NCI-H526 treated with DMSO at 0.1 percent for 48 hours (cell line): ENCODE data around the gene MBD4.
A peak's percentile ranks its signal among the peaks of the same experiment; 100 is the strongest.

Experiments
- DNase-seq: peaks from one replicate; lab custom pipeline; 2025; lab: John Stamatoyannopoulos, UW

Gene MBD4

GRCh38 chr3:129463094-129463493 lies 23.3 kb upstream of the MBD4 start:
- no peak for DNase-seq

GRCh38 chr3:129462361-129462968 lies 22.7 kb upstream of the MBD4 start:
- no peak for DNase-seq

DNA sequence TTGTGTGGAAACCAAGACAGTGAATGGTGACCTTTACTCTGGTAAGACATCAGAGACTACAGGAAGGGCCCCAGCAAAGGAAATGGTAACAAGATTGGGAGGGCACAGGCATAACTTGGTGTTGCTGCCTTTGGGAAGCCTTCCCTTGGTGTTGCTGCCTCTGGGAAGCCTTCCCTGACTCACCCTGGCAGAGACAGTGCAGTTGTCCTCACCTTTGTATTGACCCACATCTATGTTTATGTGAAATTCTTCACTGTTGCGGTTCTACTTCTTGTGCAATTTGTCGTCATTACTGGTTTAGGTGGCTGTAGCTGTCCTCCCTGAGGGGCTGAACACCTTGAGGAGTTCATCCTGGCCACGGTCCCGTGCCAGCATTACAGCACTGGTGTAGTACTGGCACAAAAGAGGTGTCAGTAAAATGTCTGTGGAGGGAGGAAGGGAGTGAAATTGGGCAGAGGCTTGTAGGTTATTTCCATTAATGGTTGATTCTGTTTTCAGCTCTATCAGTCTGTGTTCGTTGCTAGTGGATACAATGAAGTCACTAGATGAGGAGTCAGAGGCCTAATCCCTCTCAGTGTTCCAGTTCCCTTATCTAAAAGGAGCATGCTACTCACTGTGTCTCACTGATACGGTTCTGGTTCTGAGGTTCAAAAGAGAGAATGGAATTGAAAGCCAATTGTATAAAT lies 21.9 kb upstream of the MBD4 start:
- DNase-seq = no peak

DNA sequence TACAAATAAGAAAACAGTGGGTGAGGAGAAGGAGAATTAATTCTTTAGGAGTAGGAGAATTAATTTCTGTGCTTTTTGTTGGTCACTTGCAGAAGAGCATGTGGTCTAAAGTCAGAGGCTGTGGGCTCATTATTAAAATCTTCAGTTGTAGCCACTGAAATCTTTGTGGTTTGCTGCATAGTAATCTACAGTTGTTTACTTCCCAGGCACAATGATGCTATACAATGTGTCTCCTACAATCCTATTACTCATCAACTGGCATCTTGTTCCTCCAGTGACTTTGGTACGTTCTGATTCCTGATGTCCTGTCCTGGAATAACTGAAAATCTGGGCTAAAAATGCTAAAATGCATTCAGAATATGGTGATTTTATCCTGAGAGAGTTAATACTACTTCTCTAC lies 21.3 kb upstream of the MBD4 start:
- no peak for DNase-seq

DNA sequence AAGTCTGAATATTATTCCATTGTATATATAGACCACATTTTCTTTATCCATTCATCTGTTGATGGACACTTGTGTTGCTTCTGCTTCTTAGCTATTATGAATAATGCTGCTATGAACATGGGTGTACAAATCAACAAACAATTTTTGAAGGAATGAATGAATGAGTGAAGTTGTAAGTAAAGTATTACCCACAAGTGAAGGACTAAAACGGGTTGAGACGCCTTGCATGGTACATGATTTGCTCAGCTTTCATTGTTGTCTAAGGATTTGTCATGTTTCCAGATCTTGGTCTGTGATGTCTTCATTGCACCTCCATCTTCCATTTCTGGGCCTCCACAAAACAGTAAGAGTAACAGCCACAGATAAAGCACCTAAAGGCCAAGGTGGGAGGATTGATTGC lies 20.8 kb upstream of the MBD4 start:
- no peak for DNase-seq

- no peak for DNase-seq
These were observed 20.4 kb upstream of the MBD4 start for GRCh38 chr3:129460155-129460554.

GRCh38 chr3:129453732-129454131 lies 14.0 kb upstream of the MBD4 start:
- no peak for DNase-seq

DNA sequence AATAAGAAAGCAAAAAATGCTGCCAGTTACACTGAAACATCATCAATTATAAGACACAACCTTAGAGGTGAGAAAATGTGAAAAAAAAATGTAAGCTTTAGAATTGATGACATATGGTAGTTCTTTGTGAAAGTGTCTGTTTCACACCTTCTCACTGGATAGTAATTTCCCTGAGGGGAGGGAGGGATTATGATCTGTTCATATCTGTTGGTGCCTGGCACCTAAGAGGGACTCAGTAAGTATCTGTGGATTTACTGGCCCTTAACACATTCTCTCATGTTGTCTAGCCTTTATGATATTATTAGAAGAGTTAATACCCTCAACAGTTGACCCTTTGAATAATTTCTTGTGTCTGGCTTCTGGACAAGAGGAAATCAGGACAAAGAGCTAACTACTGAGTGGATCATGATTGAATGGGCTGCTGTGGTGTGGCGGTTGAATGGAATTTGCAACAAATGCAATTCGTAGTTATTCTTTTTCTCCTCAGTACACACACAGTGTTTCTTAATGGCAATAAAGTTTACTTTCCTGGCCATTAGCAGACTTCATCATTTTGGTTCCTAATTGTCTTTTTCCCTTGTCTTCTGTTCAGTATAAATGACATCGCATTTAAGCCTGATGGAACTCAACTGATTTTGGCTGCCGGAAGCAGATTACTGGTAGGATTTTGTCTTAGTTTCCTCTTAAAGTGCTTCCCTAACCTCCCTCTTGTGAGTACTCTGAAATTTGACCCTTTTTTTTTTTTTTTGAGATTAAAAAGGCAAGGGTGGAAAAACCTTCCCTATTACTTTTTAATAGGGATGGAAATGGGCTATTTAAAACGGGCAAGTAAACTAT lies 9.7 kb upstream of the MBD4 start:
- DNase-seq = no peak

- DNase-seq = peak; percentile 95
These were observed 8.6 kb upstream of the MBD4 start for GRCh38 chr3:129448186-129448895.

DNA sequence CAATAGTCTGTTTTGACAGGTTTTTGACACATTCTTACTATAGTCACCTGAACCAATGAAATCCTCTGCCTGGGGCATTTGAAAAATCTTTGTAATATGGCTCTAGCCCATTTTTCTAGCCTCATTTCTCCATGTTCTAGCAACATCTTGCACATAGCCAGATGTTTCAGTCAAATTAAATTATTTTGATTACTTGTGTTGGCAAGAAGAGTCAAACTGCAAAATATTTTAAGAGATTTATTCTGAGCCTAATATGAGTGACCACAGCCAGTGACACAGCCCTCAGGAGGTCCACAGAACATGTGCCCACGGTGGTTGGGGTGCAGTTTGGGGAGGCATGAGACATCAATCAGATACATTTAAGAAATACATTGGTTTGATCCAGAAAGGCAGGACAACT lies 7.2 kb upstream of the MBD4 start:
- DNase-seq = no peak

DNA sequence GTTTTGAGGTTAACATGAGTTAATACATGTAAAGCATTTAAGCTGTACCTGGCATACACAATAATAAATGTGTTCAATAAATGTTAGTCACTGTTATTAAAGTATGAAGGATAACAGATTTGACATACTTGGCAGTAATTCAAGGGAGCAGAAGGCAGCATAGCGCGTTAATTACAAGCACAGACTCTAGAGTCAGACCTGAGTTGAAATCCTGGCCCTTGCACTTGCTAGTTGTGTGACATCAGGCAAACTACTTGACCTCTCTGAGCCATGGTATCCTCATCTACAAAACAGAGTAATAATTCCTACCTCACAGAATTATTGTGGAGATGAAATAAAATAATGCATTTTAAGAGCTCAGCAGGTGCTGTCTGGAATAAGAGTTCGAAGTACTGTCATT lies 5.7 kb upstream of the MBD4 start:
- no peak for DNase-seq

GRCh38 chr3:129442947-129443346 lies 3.2 kb upstream of the MBD4 start:
- no peak for DNase-seq

- no peak for DNase-seq
These were observed 2.7 kb upstream of the MBD4 start for GRCh38 chr3:129442486-129442885.

- no peak for DNase-seq
These were observed 2.0 kb upstream of the MBD4 start for GRCh38 chr3:129441782-129442181.

GRCh38 chr3:129441215-129441614 lies 1.5 kb upstream of the MBD4 start:
- DNase-seq = peak; percentile 48

DNA sequence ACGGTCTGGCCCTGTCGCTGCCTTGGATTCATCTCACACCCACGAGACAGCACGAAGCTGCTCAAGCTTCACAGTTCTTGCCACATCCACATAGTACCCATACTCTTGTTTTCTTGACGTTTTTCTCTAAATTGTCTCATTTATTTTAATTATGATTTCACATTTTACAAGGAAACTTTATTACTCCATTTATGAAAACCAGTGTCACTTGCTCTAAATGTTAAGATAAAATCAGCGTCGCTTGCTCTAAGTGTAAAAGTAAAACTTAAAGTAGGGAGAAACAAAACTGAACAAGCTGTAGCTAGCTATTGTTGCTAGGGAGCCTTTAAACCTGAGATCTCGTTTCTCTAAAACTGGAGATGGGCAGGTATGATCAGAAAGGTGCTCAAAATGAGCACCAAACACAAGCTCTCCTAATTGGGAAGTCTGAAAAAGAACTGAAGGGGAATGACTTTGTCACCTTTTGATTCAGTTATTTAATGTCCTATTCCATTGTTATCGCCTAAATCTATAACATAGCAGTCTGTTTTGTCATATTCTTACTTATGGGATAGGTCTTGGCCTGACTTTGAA lies 956 bp upstream of the MBD4 start:
- DNase-seq = peak; percentile 63

GRCh38 chr3:129439226-129439816 lies 427 bp downstream of the MBD4 start:
- DNase-seq = peak; percentile 61

GRCh38 chr3:129435367-129435766 lies 4.4 kb downstream of the MBD4 start:
- DNase-seq = no peak

DNA sequence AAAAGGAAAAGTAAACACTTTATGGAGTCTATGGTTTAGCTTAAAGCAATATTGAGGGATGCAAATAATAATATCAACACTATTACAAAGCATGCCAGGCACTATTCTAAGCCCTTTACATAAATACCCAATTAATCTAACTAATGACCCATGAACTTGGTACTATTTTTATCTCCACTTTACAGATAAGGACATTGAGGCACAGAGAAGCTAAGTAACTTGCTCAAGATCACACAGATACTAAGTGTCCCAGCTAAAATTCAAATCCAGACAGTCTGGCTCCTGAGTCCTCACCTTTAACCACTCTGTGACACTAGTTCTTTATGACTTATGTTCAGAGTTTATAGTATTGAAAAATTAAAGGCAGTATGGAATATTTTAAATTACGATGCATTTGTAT lies 5.6 kb downstream of the MBD4 start:
- DNase-seq = no peak

- DNase-seq = no peak
These were observed 6.2 kb downstream of the MBD4 start for GRCh38 chr3:129433565-129433964.

GRCh38 chr3:129432671-129433070 lies 7.1 kb downstream of the MBD4 start:
- no peak for DNase-seq

GRCh38 chr3:129432036-129432435 lies 7.7 kb downstream of the MBD4 start:
- DNase-seq = no peak
